Measurements from ENCODE around the gene EDN2.

GRCh38 chr1:41489561-41489960, 5.1 kb upstream of the EDN2 start:
- TF ChIP-seq REST (IDR thresholded peaks at IDR 0.05) (no peak), CTCF (IDR thresholded peaks at IDR 0.05; ENCODE audit: low read depth, low read length, missing input control) (no peak), NR2F2 (IDR thresholded peaks at IDR 0.05) (no peak), FOXA1 (IDR thresholded peaks at IDR 0.05) (no peak), RAD21 (IDR thresholded peaks at IDR 0.05) (no peak)

All from liver (tissue), 3 donors.